KOPT-K1 (cell line): ENCODE data around the gene ATP23.
A peak's percentile ranks its signal among the peaks of the same experiment; 100 is the strongest.

Experiments
- H3K27ac ChIP-seq: fragments of 200-600 bp; sonication (generic); 2 replicates; pipeline ENCODE4 v1.5.1; 2016; ENCODE audit warnings: antibody characterized with exemption, mild to moderate bottlenecking, low read depth, low read length; ENCODE audit not compliant: poor library complexity, severe bottlenecking
- H3K36me3 ChIP-seq: fragments of 200-600 bp; sonication (generic); 2 replicates; pipeline ENCODE4 v1.5.1; 2017; ENCODE audit warnings: antibody characterized with exemption, mild to moderate bottlenecking, low read length, moderate library complexity; ENCODE audit not compliant: insufficient read depth
- H3K9me3 ChIP-seq: fragments of 200-600 bp; sonication (generic); 2 replicates; pipeline ENCODE4 v1.5.1; 2017; ENCODE audit warnings: antibody characterized with exemption, low read length, mild to moderate bottlenecking; ENCODE audit not compliant: insufficient read depth, poor library complexity, severe bottlenecking

ATP23 gene

GRCh38 chr12:57941165-57941894 lies at the start of gene ATP23:
Gene ATP23, plus strand, starts transcription at chr12:57941567. Its CDS starts 135 bp downstream, at chr12:57941702.
- H3K36me3 ChIP-seq = peaks cover 19% of the 10 kb centered on the region
- no peaks in the 10 kb centered on the region for H3K9me3 ChIP-seq

GRCh38 chr12:57892232-57892972 lies 49.0 kb upstream of the ATP23 start:
- H3K9me3 ChIP-seq = no peaks in the 10 kb centered on the region
- no peak overlapping the region for H3K27ac ChIP-seq
- no peaks in the 10 kb centered on the region for H3K36me3 ChIP-seq

More at GRCh38 chr12:57941165-57941894, at the start of gene ATP23:
- H3K27ac ChIP-seq = peak within 1 kb of the TSS; percentile 99

GRCh38 chr12:57893431-57894353 lies 47.7 kb upstream of the ATP23 start:
- peak overlapping the region; percentile 56 for H3K27ac ChIP-seq
- H3K36me3 ChIP-seq = no peaks in the 10 kb centered on the region
- no peaks in the 10 kb centered on the region for H3K9me3 ChIP-seq

GRCh38 chr12:57894399-57895292 lies 46.7 kb upstream of the ATP23 start:
- Histone ChIP-seq H3K27ac (peak overlapping the region; percentile 56), H3K36me3 (no peaks in the 10 kb centered on the region), H3K9me3 (no peaks in the 10 kb centered on the region)

- H3K27ac ChIP-seq = peak overlapping the region; percentile 56
Measured at GRCh38 chr12:57895389-57896114, 45.8 kb upstream of the ATP23 start.

GRCh38 chr12:57896115-57896433 lies 45.3 kb upstream of the ATP23 start:
- Histone ChIP-seq H3K27ac (peak overlapping the region; percentile 56), H3K36me3 (no peaks in the 10 kb centered on the region), H3K9me3 (no peaks in the 10 kb centered on the region)

More at GRCh38 chr12:57895389-57896114, 45.8 kb upstream of the ATP23 start:
- Histone ChIP-seq H3K9me3 (no peaks in the 10 kb centered on the region), H3K36me3 (no peaks in the 10 kb centered on the region)

GRCh38 chr12:57896434-57897201 lies 44.7 kb upstream of the ATP23 start:
- H3K27ac ChIP-seq = peak overlapping the region; percentile 81
- no peaks in the 10 kb centered on the region for H3K9me3 ChIP-seq
- H3K36me3 ChIP-seq = no peaks in the 10 kb centered on the region

GRCh38 chr12:57897286-57897974 lies 43.9 kb upstream of the ATP23 start:
- H3K27ac ChIP-seq = peak overlapping the region; percentile 81
- H3K36me3 ChIP-seq = no peaks in the 10 kb centered on the region
- no peaks in the 10 kb centered on the region for H3K9me3 ChIP-seq

- Histone ChIP-seq H3K27ac (peak overlapping the region; percentile 81), H3K9me3 (no peaks in the 10 kb centered on the region), H3K36me3 (no peaks in the 10 kb centered on the region)
Measured at GRCh38 chr12:57898308-57898970, 42.9 kb upstream of the ATP23 start.

GRCh38 chr12:57899010-57899662 lies 42.2 kb upstream of the ATP23 start:
- Histone ChIP-seq H3K27ac (peak overlapping the region; percentile 81), H3K36me3 (no peaks in the 10 kb centered on the region), H3K9me3 (no peaks in the 10 kb centered on the region)

- Histone ChIP-seq H3K9me3 (no peaks in the 10 kb centered on the region), H3K36me3 (no peaks in the 10 kb centered on the region), H3K27ac (peak overlapping the region; percentile 29)
Measured at GRCh38 chr12:57902478-57902969, 38.8 kb upstream of the ATP23 start.

- Histone ChIP-seq H3K27ac (no peak overlapping the region), H3K36me3 (no peaks in the 10 kb centered on the region), H3K9me3 (no peaks in the 10 kb centered on the region)
Measured at GRCh38 chr12:57904426-57904825, 36.9 kb upstream of the ATP23 start.
